HG02678 (cell line): Measurements from ENCODE around the gene MYH6.
"Not testable (repeated sequence)": the region's sequence is repeated elsewhere in the genome, so short reads cannot be mapped to it uniquely, and the experiment has no call there.

ENCODE experiments used
- ATAC-seq: cut with Tn5 transposase; IDR thresholded peaks from one replicate; pipeline ENCODE4 v1.9.1; 2021; ENCODE audit warnings: mild to moderate bottlenecking, moderate library complexity; ENCODE audit not compliant: unreplicated experiment

Gene MYH6

DNA sequence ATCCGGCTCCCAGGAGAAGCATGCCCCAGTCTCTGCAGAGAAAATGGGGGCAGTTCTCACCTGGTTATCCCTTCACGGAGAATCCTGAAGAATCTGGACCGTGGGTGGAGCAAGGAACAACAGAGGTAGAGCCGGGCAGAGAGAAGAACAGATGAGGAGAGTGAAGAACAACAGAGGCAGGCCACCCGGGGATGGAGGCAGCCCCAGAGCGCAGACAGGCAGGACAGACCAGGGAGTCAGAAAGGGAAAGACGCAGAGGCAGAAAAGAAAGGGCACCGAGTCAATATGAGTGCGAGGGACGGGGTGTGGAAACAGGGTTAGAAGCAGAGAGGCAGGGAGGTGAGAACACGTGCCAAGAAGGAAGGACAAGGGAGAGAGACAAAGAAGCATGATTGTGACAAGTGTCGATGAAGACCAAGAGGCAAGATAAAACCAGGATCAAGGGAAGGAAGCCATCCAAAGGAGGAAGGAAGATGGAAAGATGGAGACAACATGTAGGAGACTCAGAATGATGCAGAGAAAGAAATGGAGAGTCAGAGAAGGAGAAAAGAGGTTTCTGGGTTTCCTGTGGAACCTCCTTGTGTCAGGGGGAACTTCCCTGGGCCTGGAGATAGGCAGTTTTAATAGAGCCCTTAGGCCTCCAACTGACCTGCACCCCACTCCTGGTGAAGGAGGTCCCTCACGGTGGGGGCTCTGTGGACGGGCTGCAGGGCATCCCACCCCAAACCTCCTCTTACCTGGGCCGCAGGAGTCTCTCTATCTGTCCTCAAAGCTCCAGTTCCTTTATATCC, at the start of gene MYH6:
Gene MYH6, minus strand, starts transcription at position 758 of the 791 bp plus-strand sequence. CDS start 1,050 bp downstream, outside the sequence.
- no peak for ATAC-seq

GRCh38 chr14:23456883-23457586, 49.0 kb upstream of the MYH6 start:
- not testable (repeated sequence) for ATAC-seq

GRCh38 chr14:23454445-23454856, 46.4 kb upstream of the MYH6 start:
- ATAC-seq: no peak

- no peak for ATAC-seq
Measured at GRCh38 chr14:23452237-23452636, 44.2 kb upstream of the MYH6 start.

GRCh38 chr14:23450379-23450778, 42.3 kb upstream of the MYH6 start:
- ATAC-seq: no peak

DNA sequence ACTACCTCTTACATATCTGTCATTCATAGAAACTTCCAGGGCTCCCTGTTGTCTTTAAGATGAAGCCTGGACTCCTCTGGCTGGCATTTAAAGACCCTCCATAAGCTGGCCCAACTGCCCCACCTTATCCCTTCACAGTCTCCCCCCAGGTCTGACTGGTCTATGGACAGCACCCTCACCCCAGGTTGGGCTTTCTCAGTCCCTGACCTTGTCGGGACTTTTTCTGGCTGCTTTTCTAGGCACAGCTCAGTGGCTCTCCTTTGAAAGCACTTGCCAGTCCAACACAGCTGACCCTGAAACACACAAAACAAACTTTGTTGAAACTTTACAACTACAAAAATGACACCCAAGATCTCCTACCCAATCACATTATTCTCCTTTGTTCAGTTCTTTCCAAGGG, 41.2 kb upstream of the MYH6 start:
- ATAC-seq: no peak

GRCh38 chr14:23447361-23448350, 39.6 kb upstream of the MYH6 start:
- no peak for ATAC-seq

GRCh38 chr14:23446291-23446851, 38.3 kb upstream of the MYH6 start:
- ATAC-seq: no peak

GRCh38 chr14:23445773-23446172, 37.7 kb upstream of the MYH6 start:
- no peak for ATAC-seq

DNA sequence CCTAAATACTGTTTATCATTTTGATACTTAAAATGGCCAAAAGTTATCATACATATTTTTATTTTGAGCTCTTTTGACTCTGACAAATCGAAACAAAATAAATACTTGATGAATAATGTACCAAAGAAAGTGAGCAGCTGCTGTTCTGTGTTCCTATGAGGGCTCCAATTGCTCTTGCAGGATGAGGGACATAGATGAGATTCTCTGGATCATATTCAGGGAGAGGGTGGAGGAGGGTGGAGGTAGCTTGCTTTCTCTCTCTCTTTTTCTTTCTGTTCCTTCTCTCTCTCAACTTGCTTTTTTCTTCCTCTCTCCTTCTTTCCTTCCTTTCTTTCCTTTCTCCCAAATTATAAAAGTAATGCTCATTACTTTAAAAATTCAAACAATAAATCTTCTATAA, 36.2 kb upstream of the MYH6 start:
- ATAC-seq: no peak

GRCh38 chr14:23443881-23444280, 35.8 kb upstream of the MYH6 start:
- no peak for ATAC-seq

DNA sequence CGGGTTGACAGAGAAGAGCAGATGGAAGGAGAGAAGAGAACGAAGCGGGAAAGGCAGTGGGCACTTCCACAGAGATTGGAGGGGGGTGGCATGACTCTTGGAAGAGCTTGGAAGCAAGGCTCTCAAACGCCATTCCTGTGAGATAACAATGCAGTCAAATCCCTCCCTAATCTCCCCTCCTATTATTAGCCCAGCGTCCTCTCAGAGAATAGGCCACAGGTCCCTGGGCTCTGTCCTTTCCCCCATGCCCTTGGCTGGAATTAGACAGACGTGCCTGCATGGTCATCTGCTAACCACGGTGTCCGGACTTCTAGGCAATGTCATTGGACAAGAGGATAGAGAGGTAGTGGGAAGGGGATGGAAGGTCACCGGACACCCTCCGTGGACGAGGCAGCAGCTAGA, 35.3 kb upstream of the MYH6 start:
- no peak for ATAC-seq

GRCh38 chr14:23442721-23443356, 34.8 kb upstream of the MYH6 start:
- ATAC-seq: no peak

DNA sequence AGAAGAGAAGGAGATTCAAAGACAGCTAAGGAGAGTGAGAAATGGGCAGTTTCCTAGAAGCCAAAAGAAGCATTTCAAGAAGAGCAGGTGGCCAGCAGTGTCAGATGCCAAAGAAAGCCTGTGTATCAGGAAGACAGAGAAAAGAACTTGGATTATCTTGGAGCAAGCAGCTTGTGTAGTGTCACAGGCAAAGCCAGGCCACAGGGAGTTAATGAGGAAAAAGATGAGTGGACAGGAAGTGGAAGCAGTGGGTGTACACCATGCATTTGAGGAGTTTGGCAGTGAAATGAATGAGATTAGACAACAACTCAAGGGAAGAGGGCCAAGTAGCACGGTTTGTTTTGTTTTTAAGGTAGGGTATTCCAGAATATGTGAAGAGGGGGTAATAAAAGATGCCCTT, 33.0 kb upstream of the MYH6 start:
- ATAC-seq: no peak

- ATAC-seq: no peak
Measured at GRCh38 chr14:23439107-23439835, 31.2 kb upstream of the MYH6 start.

DNA sequence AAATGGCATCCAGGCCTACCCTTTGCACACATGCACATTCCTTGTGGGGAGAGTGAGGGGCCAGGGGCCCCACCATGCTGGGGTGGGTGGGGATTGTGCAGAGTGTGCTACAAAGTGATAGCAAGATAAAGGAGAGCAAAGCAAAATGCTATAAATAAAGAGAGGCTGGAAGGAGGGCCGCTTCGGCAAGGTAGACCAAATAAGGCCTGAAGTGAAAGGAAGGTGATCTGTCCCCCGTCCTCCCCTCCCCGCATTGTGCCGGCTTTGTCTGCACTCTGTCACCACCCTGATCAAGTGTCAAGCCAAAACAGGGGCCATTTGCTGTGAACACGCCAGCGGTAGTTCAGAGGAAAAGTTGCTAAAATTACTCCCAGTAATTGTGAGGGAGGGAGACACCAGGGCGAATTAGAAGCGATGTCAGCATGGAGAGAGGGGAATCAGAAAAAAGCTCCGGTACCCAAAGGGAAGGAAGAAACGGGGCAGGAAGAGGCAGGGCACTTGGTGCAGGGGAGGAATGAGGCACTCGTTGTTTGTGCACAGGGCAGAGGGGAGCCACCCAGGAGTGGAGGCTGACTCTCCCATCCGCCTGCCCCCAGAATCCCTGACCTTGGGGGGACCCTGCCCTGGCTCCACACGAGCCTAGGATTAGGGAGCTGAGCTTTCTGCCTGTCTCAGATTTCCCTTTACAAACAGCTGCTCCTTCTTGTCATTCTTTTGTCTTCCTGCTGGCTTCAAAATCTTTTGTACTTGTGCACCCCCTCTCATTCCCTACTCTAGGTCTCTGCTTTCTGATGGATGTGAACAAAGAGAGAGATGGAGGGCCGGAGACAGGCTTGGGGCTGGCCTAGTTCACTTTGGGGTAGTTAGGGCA, 30.3 kb upstream of the MYH6 start:
- ATAC-seq: no peak

DNA sequence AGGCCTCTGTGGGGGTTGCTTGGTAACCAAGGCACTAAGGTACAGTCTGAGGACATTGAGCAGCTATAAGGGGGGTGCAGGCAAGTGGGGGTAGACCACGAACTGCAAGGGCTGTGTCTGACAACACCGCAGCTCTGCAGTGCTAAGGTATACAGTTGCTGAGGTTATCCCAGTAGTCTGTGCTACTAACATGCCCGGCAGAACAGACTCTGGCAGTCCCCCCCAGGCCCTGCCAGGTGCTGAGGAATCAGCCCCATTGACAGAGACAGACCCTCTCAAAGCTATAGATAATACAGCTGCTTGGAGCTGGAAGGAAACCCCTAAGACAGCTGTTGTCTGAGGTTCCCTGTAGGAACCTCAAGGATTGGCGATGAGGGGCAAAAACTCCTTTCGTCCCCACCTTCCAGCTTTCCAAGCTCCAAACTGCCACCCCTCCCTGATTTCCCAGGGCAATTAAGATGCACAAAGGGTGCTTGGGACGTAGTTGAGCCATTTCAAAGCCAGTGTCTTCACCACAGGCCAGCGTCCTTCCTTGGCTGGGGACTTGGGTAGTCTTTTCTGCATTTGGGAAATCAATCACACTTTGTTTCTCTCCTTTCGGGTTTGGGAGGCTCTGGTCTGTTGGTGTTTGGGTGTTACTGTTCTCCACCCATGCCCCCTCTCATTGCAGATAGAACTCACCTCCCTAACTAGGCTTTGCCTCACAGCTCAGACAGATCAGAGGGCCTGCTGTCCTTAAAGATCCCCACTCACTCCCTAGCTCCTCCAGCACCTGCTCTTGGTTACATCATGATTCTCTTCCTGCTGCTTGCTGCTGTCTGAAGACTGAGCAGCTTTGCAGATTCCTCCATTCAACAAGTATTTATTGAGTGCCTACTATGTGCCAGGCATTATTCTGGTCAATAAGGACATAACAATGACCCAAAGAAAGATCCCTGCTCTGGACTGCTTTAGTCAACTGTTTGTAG, 29.3 kb upstream of the MYH6 start:
- ATAC-seq: no peak
